Ishikawa (cell line): ENCODE data around the gene ENPP1.

Experiments used
- CEBPB ChIP-seq: IDR thresholded peaks from 2 replicates; pipeline ENCODE4 v1.6.1; 2012
- CREB1 ChIP-seq: IDR thresholded peaks from 2 replicates; pipeline ENCODE4 v1.6.1; 2012; ENCODE audit warnings: low read depth
- EGR1 ChIP-seq: IDR thresholded peaks from 2 replicates; pipeline ENCODE4 v1.6.1; 2012
- EP300 ChIP-seq: IDR thresholded peaks from 2 replicates; pipeline ENCODE4 v1.6.1; 2012; ENCODE audit warnings: borderline replicate concordance
- FOXM1 ChIP-seq: IDR thresholded peaks from 2 replicates; pipeline ENCODE4 v1.6.1; 2012; ENCODE audit warnings: low read depth, borderline replicate concordance
- MAX ChIP-seq: IDR thresholded peaks from 2 replicates; pipeline ENCODE4 v1.6.1; 2012
- NFIC ChIP-seq: IDR thresholded peaks from 2 replicates; pipeline ENCODE4 v1.6.1; 2012
- RAD21 ChIP-seq: IDR thresholded peaks from 2 replicates; pipeline ENCODE4 v1.6.1; 2012; ENCODE audit warnings: low read depth
- REST ChIP-seq: IDR thresholded peaks from 2 replicates; pipeline ENCODE4 v1.6.1; 2012; ENCODE audit warnings: low read depth, mild to moderate bottlenecking
- TAF1 ChIP-seq: IDR thresholded peaks from 2 replicates; pipeline ENCODE4 v1.6.1; 2012; ENCODE audit warnings: low read depth, mild to moderate bottlenecking
- TCF12 ChIP-seq: IDR thresholded peaks from 2 replicates; pipeline ENCODE4 v1.6.1; 2012; ENCODE audit warnings: low read depth
- TEAD4 ChIP-seq: IDR thresholded peaks from 2 replicates; pipeline ENCODE4 v1.6.1; 2012
- USF1 ChIP-seq: IDR thresholded peaks from 2 replicates; pipeline ENCODE4 v1.6.1; 2012
- YY1 ChIP-seq: IDR thresholded peaks from 2 replicates; pipeline ENCODE4 v1.6.1; 2012; ENCODE audit warnings: low read depth
- ZBTB7A ChIP-seq: IDR thresholded peaks from 2 replicates; pipeline ENCODE4 v1.6.1; 2012; ENCODE audit warnings: low read depth

ENPP1 gene

GRCh38 chr6:131792091-131792496 is 15.7 kb upstream of the ENPP1 start:
- TF ChIP-seq EP300 = no peak

GRCh38 chr6:131795366-131795765 is 12.5 kb upstream of the ENPP1 start:
- TF ChIP-seq EP300 (no peak), FOXM1 (no peak), CREB1 (no peak), EGR1 (no peak), MAX (no peak), USF1 (no peak), CEBPB (no peak), YY1 (no peak), TCF12 (no peak), REST (no peak), NFIC (no peak)

- TF ChIP-seq CEBPB (no peak), NFIC (no peak), FOXM1 (no peak)
Measured at GRCh38 chr6:131802347-131802746, 5.5 kb upstream of the ENPP1 start.

- TF ChIP-seq NFIC (no peak), EGR1 (no peak), RAD21 (no peak), REST (no peak), ZBTB7A (no peak), CEBPB (no peak), CREB1 (no peak), EP300 (no peak), USF1 (no peak), TEAD4 (no peak), MAX (no peak), YY1 (no peak), TAF1 (no peak), TCF12 (no peak), FOXM1 (no peak)
Measured at GRCh38 chr6:131803007-131803769, 4.6 kb upstream of the ENPP1 start.

GRCh38 chr6:131804131-131804530 is 3.7 kb upstream of the ENPP1 start:
- TF ChIP-seq TEAD4 = no peak
- no peak for TF ChIP-seq EGR1
- no peak for TF ChIP-seq REST
- TF ChIP-seq TCF12 = no peak
- no peak for TF ChIP-seq NFIC
- TF ChIP-seq FOXM1 = no peak
